Measurements from ENCODE around the gene MRPL12. TPM values are rescaled to one million over a fixed set of nuclear protein-coding genes. Genes with fewer than 3 reads are reported as not detected.

MRPL12 gene
- total and polyA plus RNA-seq, 2 experiments from 2014 or later, result 50.9 to 153 TPM

GRCh38 chr17:81717766-81718089 lies 14.6 kb downstream of the MRPL12 start:
- no peak for TF ChIP-seq STAT1 (IDR thresholded peaks at IDR 0.05; ENCODE audit: unreplicated experiment)
- no peak for TF ChIP-seq EZH2 (IDR thresholded peaks at IDR 0.05; ENCODE audit: low read depth, unreplicated experiment)
- TF ChIP-seq JUNB (IDR thresholded peaks at IDR 0.05; ENCODE audit: unreplicated experiment), result no peak
- TF ChIP-seq ZNF331 (CRISPR knock-in tag; IDR thresholded peaks at IDR 0.05; ENCODE audit: low read depth), result no peak
- no peak for TF ChIP-seq ZNF462 (CRISPR knock-in tag; IDR thresholded peaks at IDR 0.05)
- no peak for TF ChIP-seq EZH2phosphoT487 (IDR thresholded peaks at IDR 0.05; ENCODE audit: unreplicated experiment)
- TF ChIP-seq ETS1 (IDR thresholded peaks at IDR 0.05), result no peak
- TF ChIP-seq ZNF114 (CRISPR knock-in tag; IDR thresholded peaks at IDR 0.05), result no peak
- TF ChIP-seq NANOG (IDR thresholded peaks at IDR 0.05; ENCODE audit: borderline replicate concordance), result no peak
- H3K79me2 ChIP-seq (replicated peaks; ENCODE audit: insufficient read depth), result peaks cover 12% of the 10 kb centered on the region
- no peak overlapping the region for H3K4me3 Mint-ChIP-seq
- peaks cover 14% of the 10 kb centered on the region; the same call in 1 of the 2 replicates for H3K4me1 ChIP-seq (ENCODE audit: insufficient read depth)
- H3K4me3 ChIP-seq, result no peak overlapping the region
- no peaks in the 10 kb centered on the region for H3K36me3 ChIP-seq (ENCODE audit: insufficient read depth)
- H3K27me3 Mint-ChIP-seq (ENCODE audit: insufficient read depth, low read depth, poor library complexity), result peaks cover 7% of the 10 kb centered on the region
- peaks cover 18% of the 10 kb centered on the region for H3K4me1 Mint-ChIP-seq
- DNase-seq (ENCODE audit: low spot score), result no peak
- H3K27ac ChIP-seq (ENCODE audit: low read depth), result no peak overlapping the region
- no peak overlapping the region for H2AFZ ChIP-seq
- H3K36me3 Mint-ChIP-seq (ENCODE audit: low read depth), result peaks cover 8% of the 10 kb centered on the region
- H3K27me3 ChIP-seq (ENCODE audit: insufficient read depth), result no peaks in the 10 kb centered on the region
- H3K9me3 Mint-ChIP-seq, result no peaks in the 10 kb centered on the region; the same call in 2 of the 3 replicates
- no peaks in the 10 kb centered on the region for H3K9me2 ChIP-seq (ENCODE audit: insufficient read depth)
- H3K4me2 ChIP-seq, result no peak overlapping the region
- no peak overlapping the region for H3K27ac Mint-ChIP-seq
- peaks cover 10% of the 10 kb centered on the region; the same call in 1 of the 2 replicates for H3F3A ChIP-seq (replicated peaks; ENCODE audit: low read depth)
- no peaks in the 10 kb centered on the region for H4K20me1 ChIP-seq (replicated peaks; ENCODE audit: insufficient read depth)
- no peak for ATAC-seq

Measured in GM23338 (cell line).